Loucy (cell line): ENCODE measurements around the gene CAVIN1.
"Not testable (repeated sequence)": the region's sequence is repeated elsewhere in the genome, so short reads cannot be mapped to it uniquely, and the experiment has no call there.

Source experiments
- H2AFZ ChIP-seq: fragments of 200-600 bp; sonication (generic); 2 replicates; pipeline ENCODE4 v1.6.0; 2016; ENCODE audit warnings: antibody characterized with exemption, mild to moderate bottlenecking, low read length, moderate library complexity
- H3F3A ChIP-seq: fragments of 200-600 bp; 2 replicates; pipeline ENCODE4 v1.6.0; 2016; ENCODE audit warnings: antibody characterized with exemption, low read depth, mild to moderate bottlenecking
- H3K27me3 ChIP-seq: fragments of 200-600 bp; sonication (generic); 2 replicates; pipeline ENCODE4 v1.6.1; 2014; ENCODE audit warnings: low read length, mild to moderate bottlenecking; ENCODE audit not compliant: insufficient read depth, poor library complexity, severe bottlenecking
- H3K36me3 ChIP-seq: fragments of 200-600 bp; sonication (generic); 2 replicates; pipeline ENCODE4 v1.6.1; 2016; ENCODE audit warnings: low read length; ENCODE audit not compliant: insufficient read depth
- H3K4me1 ChIP-seq: fragments of 200-600 bp; sonication (generic); 2 replicates; pipeline ENCODE4 v1.5.1; 2014; ENCODE audit warnings: low read length, mild to moderate bottlenecking; ENCODE audit not compliant: insufficient read depth, poor library complexity, severe bottlenecking
- H3K4me2 ChIP-seq: fragments of 200-600 bp; sonication (generic); 2 replicates; pipeline ENCODE4 v1.6.0; 2014; ENCODE audit warnings: antibody characterized with exemption, low read length, low read depth, mild to moderate bottlenecking; ENCODE audit not compliant: poor library complexity, severe bottlenecking
- H3K4me3 ChIP-seq: fragments of 200-600 bp; sonication (generic); 2 replicates; pipeline ENCODE4 v1.5.1; 2014; ENCODE audit warnings: low read length, mild to moderate bottlenecking, mixed read lengths; ENCODE audit not compliant: poor library complexity, severe bottlenecking
- H3K79me2 ChIP-seq: fragments of 200-600 bp; sonication (generic); 2 replicates; pipeline ENCODE4 v1.6.1; 2014; ENCODE audit warnings: low read length; ENCODE audit not compliant: insufficient read depth
- H3K9ac ChIP-seq: fragments of 200-600 bp; sonication (generic); 2 replicates; pipeline ENCODE4 v1.6.0; 2014; ENCODE audit warnings: mild to moderate bottlenecking, low read depth, low read length, moderate library complexity; ENCODE audit not compliant: poor library complexity, severe bottlenecking
- H3K9me2 ChIP-seq: fragments of 200-600 bp; sonication (generic); replicated peaks from 2 replicates; pipeline ENCODE4 v1.6.1; 2016; ENCODE audit warnings: low read depth, low read length, mixed read lengths
- H3K9me3 ChIP-seq: fragments of 200-600 bp; sonication (generic); 2 replicates; pipeline ENCODE4 v1.6.1; 2014; ENCODE audit warnings: mild to moderate bottlenecking, antibody characterized with exemption, low read length, low read depth; ENCODE audit not compliant: insufficient read depth
- H4K20me1 ChIP-seq: fragments of 200-600 bp; sonication (generic); 2 replicates; pipeline ENCODE4 v1.6.0; 2014; ENCODE audit warnings: antibody characterized with exemption, low read length, mild to moderate bottlenecking; ENCODE audit not compliant: insufficient read depth, poor library complexity, severe bottlenecking
- CTCF ChIP-seq: fragments of 200-600 bp; sonication (generic); conservative IDR thresholded peaks from 2 replicates; pipeline ENCODE4 v1.5.1; 2014; ENCODE audit warnings: mild to moderate bottlenecking, antibody characterized with exemption, low read length
- EZH2phosphoT487 ChIP-seq: fragments of 200-600 bp; IDR thresholded peaks from 2 replicates; pipeline ENCODE4 v1.6.1; 2018; ENCODE audit warnings: antibody characterized with exemption, mild to moderate bottlenecking, moderate library complexity, borderline replicate concordance

CAVIN1 gene

GRCh38 chr17:42399948-42400843 is 22.9 kb downstream of the CAVIN1 start:
- H3K4me2 ChIP-seq: peak overlapping the region; percentile 1
- peak overlapping the region; percentile 65 for H2AFZ ChIP-seq
- TF ChIP-seq EZH2phosphoT487: no peak
- no peak for TF ChIP-seq CTCF
- H3K4me1 ChIP-seq: peaks cover 25% of the 10 kb centered on the region
- H3K27me3 ChIP-seq: no peaks in the 10 kb centered on the region
- H3K79me2 ChIP-seq: no peaks in the 10 kb centered on the region
- no peaks in the 10 kb centered on the region for H3K36me3 ChIP-seq
- H4K20me1 ChIP-seq: no peaks in the 10 kb centered on the region
- H3K9me3 ChIP-seq: no peaks in the 10 kb centered on the region
- no peaks in the 10 kb centered on the region for H3K9me2 ChIP-seq
- H3K4me3 ChIP-seq: no peak overlapping the region
- no peaks in the 10 kb centered on the region for H3F3A ChIP-seq
- peak overlapping the region; percentile 29 for H3K9ac ChIP-seq

- Histone ChIP-seq H3K4me1 (peaks cover 25% of the 10 kb centered on the region), H3K79me2 (no peaks in the 10 kb centered on the region), H3K4me2 (no peak overlapping the region), H2AFZ (no peak overlapping the region), H3K4me3 (no peak overlapping the region), H3K27me3 (no peaks in the 10 kb centered on the region), H3K9ac (no peak overlapping the region), H4K20me1 (no peaks in the 10 kb centered on the region), H3F3A (no peaks in the 10 kb centered on the region), H3K36me3 (no peaks in the 10 kb centered on the region), H3K9me3 (no peaks in the 10 kb centered on the region), H3K9me2 (no peaks in the 10 kb centered on the region)
- TF ChIP-seq EZH2phosphoT487 (no peak), CTCF (no peak)
Observed at GRCh38 chr17:42399121-42399520, 23.9 kb downstream of the CAVIN1 start.

GRCh38 chr17:42395601-42396000 is 27.5 kb downstream of the CAVIN1 start:
- H3K4me1 ChIP-seq, H3K4me3 ChIP-seq, H3K27me3 ChIP-seq, H3F3A ChIP-seq, H3K79me2 ChIP-seq, H3K9me3 ChIP-seq, H3K9ac ChIP-seq, H3K36me3 ChIP-seq, H2AFZ ChIP-seq, H3K9me2 ChIP-seq, H3K4me2 ChIP-seq, H4K20me1 ChIP-seq: not testable (repeated sequence)

- Histone ChIP-seq H2AFZ (no peak overlapping the region), H3K27me3 (no peaks in the 10 kb centered on the region), H3K9me2 (no peaks in the 10 kb centered on the region), H3K36me3 (no peaks in the 10 kb centered on the region), H3K9ac (no peak overlapping the region), H3K4me1 (peaks cover 1% of the 10 kb centered on the region), H3K79me2 (no peaks in the 10 kb centered on the region), H3K4me2 (no peak overlapping the region), H3K4me3 (no peak overlapping the region), H4K20me1 (no peaks in the 10 kb centered on the region), H3K9me3 (no peaks in the 10 kb centered on the region), H3F3A (no peaks in the 10 kb centered on the region)
- TF ChIP-seq EZH2phosphoT487: no peak
- TF ChIP-seq CTCF: no peak
Observed at GRCh38 chr17:42394838-42395237, 28.2 kb downstream of the CAVIN1 start.
